H1 (cell line): Measurements from ENCODE around the gene SNRPN. TPM values are rescaled to one million over a fixed set of nuclear protein-coding genes. Genes with fewer than 3 reads are reported as not detected.
"Not testable (repeated sequence)": the region's sequence is repeated elsewhere in the genome, so short reads cannot be mapped to it uniquely, and the experiment has no call there.

Experiments used
- CTCF ChIA-PET: fragments of 300-600 bp; sonication (Branson Sonifier 250); formaldehyde crosslinking; loops from one replicate; lab custom pipeline; 2021; ENCODE audit not compliant: partially characterized antibody; lab: Charles Lee
- POLR2A ChIA-PET: fragments of 300-600 bp; sonication (Branson Sonifier 250); formaldehyde crosslinking; loops from one replicate; lab custom pipeline; 2021; ENCODE audit warnings: inconsistent platforms; ENCODE audit not compliant: partially characterized antibody; lab: Charles Lee
- DNase-seq, 2 experiments: peaks; one replicate each; pipeline versions ENCODE4 v3.0.0 to v3.0.0-alpha.2; 2010 to 2022; ENCODE audit warnings: low spot score in 2 of 2, low read depth in 1 of 2, mixed read lengths in 1 of 2
- FAIRE-seq: peaks from 2 replicates; lab custom pipeline; 2011; peaks lifted over from hg19 to GRCh38; lab: Jason Lieb, UNC
- H2AFZ ChIP-seq: 2 replicates; pipeline ENCODE4 v1.8.1; 2012; ENCODE audit warnings: low read length, inconsistent platforms
- H2AK5ac ChIP-seq: 2 replicates; pipeline ENCODE4 v1.6.1; 2013; ENCODE audit warnings: low read depth, low read length
- H2BK120ac ChIP-seq: replicated peaks from 2 replicates; pipeline ENCODE3; 2013; ENCODE audit warnings: low read depth, low read length, inconsistent platforms
- H2BK12ac ChIP-seq: 2 replicates; pipeline ENCODE4 v1.6.1; 2013; ENCODE audit warnings: low read depth, low read length
- H2BK15ac ChIP-seq: 2 replicates; pipeline ENCODE4 v1.6.1; 2013; ENCODE audit warnings: low read length
- H2BK20ac ChIP-seq: 2 replicates; pipeline ENCODE4 v1.6.1; 2013; ENCODE audit warnings: low read length
- H2BK5ac ChIP-seq: 2 replicates; pipeline ENCODE4 v1.6.1; 2013; ENCODE audit warnings: low read depth, low read length
- H3K14ac ChIP-seq: 2 replicates; pipeline ENCODE4 v1.6.1; 2013; ENCODE audit warnings: inconsistent platforms; ENCODE audit not compliant: insufficient read length
- H3K18ac ChIP-seq: 2 replicates; pipeline ENCODE4 v1.6.1; 2013; ENCODE audit warnings: low read length; ENCODE audit errors: extremely low read depth
- H3K23ac ChIP-seq: 2 replicates; pipeline ENCODE4 v1.6.1; 2013; ENCODE audit warnings: inconsistent platforms; ENCODE audit not compliant: insufficient read length
- H3K23me2 ChIP-seq: 2 replicates; pipeline ENCODE4 v1.6.1; 2013; ENCODE audit warnings: low read depth, low read length
- H3K27ac ChIP-seq: 2 replicates; pipeline ENCODE4 v1.6.1; 2011; ENCODE audit warnings: low read depth, low read length, inconsistent platforms
- H3K27me3 ChIP-seq, 4 experiments: replicated peaks in 1 of 4; 1 replicate in 1 of 4; 2 replicates in 3 of 4; pipeline versions ENCODE4 v1.6.1 to v1.8.1; 2011 to 2013; ENCODE audit warnings: low read length in 3 of 4, mild to moderate bottlenecking in 3 of 4, inconsistent platforms in 2 of 4, mixed read lengths in 2 of 4, moderate library complexity in 1 of 4; ENCODE audit not compliant: control insufficient read depth in 3 of 4, insufficient read depth in 3 of 4; ENCODE audit errors: extremely low read depth in 1 of 4
- H3K36me3 ChIP-seq, 4 experiments: 2 replicates each; pipeline versions ENCODE4 v1.6.1 to v1.8.1; 2011 to 2013; ENCODE audit warnings: mild to moderate bottlenecking in 4 of 4, low read length in 3 of 4, moderate library complexity in 2 of 4, control low read depth in 1 of 4, inconsistent platforms in 1 of 4; ENCODE audit not compliant: insufficient read depth in 4 of 4, control insufficient read depth in 2 of 4
- H3K4ac ChIP-seq: replicated peaks from 2 replicates; pipeline ENCODE3; 2013; ENCODE audit warnings: low read length, low read depth, mixed read lengths, inconsistent platforms; ENCODE audit not compliant: insufficient read length
- H3K4me1 ChIP-seq, 4 experiments: replicated peaks in 1 of 4; 1 replicate in 1 of 4; 2 replicates in 3 of 4; pipeline versions ENCODE4 v1.6.1 to v1.8.1; 2011 to 2013; ENCODE audit warnings: low read length in 3 of 4, inconsistent platforms in 2 of 4, mixed read lengths in 1 of 4; ENCODE audit not compliant: insufficient read depth in 4 of 4, control insufficient read depth in 3 of 4
- H3K4me2 ChIP-seq, 2 experiments: 2 replicates each; pipeline versions ENCODE4 v1.6.1 to v1.8.1; 2011 to 2013; ENCODE audit warnings: low read depth in 2 of 2, low read length in 2 of 2, control low read depth in 1 of 2, inconsistent platforms in 1 of 2, mild to moderate bottlenecking in 1 of 2; ENCODE audit not compliant: insufficient read depth in 1 of 2
- H3K4me3 ChIP-seq, 4 experiments: fragments of 200-600, 300-600 bp in 1 of 4; sonication (generic), shearing (Covaris generic), sonication (Bioruptor Twin) in 1 of 4; 2 replicates each; pipeline versions ENCODE4 v1.5.1 to v1.8.1; 2011 to 2016; ENCODE audit warnings: low read length in 4 of 4, low read depth in 3 of 4, control low read depth in 2 of 4, inconsistent platforms in 2 of 4, mild to moderate bottlenecking in 2 of 4, mixed read lengths in 1 of 4, moderate library complexity in 1 of 4; ENCODE audit not compliant: insufficient read depth in 2 of 4; ENCODE audit errors: extremely low read depth in 1 of 4
- H3K56ac ChIP-seq: replicated peaks from 2 replicates; pipeline ENCODE3; 2013; ENCODE audit warnings: low read depth, mild to moderate bottlenecking, mixed read lengths, low read length, inconsistent platforms; ENCODE audit not compliant: insufficient read length
- H3K79me1 ChIP-seq: 2 replicates; pipeline ENCODE4 v1.6.1; 2013; ENCODE audit warnings: low read depth, low read length, control low read depth
- H3K79me2 ChIP-seq, 2 experiments: 2 replicates each; pipeline versions ENCODE4 v1.6.1 to v1.8.1; 2012 to 2013; ENCODE audit warnings: low read length in 2 of 2, mild to moderate bottlenecking in 2 of 2, inconsistent platforms in 1 of 2; ENCODE audit not compliant: insufficient read depth in 2 of 2, control insufficient read depth in 1 of 2
- H3K9ac ChIP-seq, 4 experiments: replicated peaks in 1 of 4; 1 replicate in 1 of 4; 2 replicates in 3 of 4; pipeline versions ENCODE4 v1.6.1 to v1.8.1; 2011 to 2013; ENCODE audit warnings: low read depth in 3 of 4, low read length in 3 of 4, control low read depth in 2 of 4, mild to moderate bottlenecking in 2 of 4, moderate library complexity in 2 of 4, inconsistent platforms in 1 of 4; ENCODE audit errors: extremely low read depth in 1 of 4
- H3K9me3 ChIP-seq, 2 experiments: 2 replicates each; pipeline versions ENCODE4 v1.6.1 to v1.8.1; 2012 to 2013; ENCODE audit warnings: mild to moderate bottlenecking in 2 of 2, moderate library complexity in 2 of 2, control low read depth in 1 of 2, inconsistent platforms in 1 of 2, low read depth in 1 of 2, low read length in 1 of 2, mixed read lengths in 1 of 2; ENCODE audit not compliant: insufficient read depth in 2 of 2
- H4K20me1 ChIP-seq, 2 experiments: replicated peaks in 1 of 2; 2 replicates each; pipeline versions ENCODE3 to v1.8.1; 2011 to 2013; ENCODE audit warnings: inconsistent platforms in 2 of 2, low read length in 2 of 2, mild to moderate bottlenecking in 1 of 2; ENCODE audit not compliant: insufficient read depth in 2 of 2, control insufficient read depth in 1 of 2
- H4K5ac ChIP-seq: 2 replicates; pipeline ENCODE4 v1.6.1; 2013; ENCODE audit warnings: low read length, low read depth, mixed read lengths, inconsistent platforms; ENCODE audit not compliant: insufficient read length
- H4K8ac ChIP-seq: 2 replicates; pipeline ENCODE4 v1.8.0; 2013; ENCODE audit warnings: mild to moderate bottlenecking, moderate library complexity, low read length, inconsistent platforms; ENCODE audit not compliant: insufficient read depth; ENCODE audit errors: extremely low read depth
- H4K91ac ChIP-seq: replicated peaks from 2 replicates; pipeline ENCODE3; 2013; ENCODE audit warnings: low read length, mixed read lengths, inconsistent platforms; ENCODE audit not compliant: insufficient read length
- POLR2A ChIP-seq, 2 experiments: IDR thresholded peaks; 1 replicate in 1 of 2; 2 replicates in 1 of 2; pipeline ENCODE4 v1.6.1; 2011; ENCODE audit warnings: low read depth in 2 of 2, low read length in 2 of 2, mild to moderate bottlenecking in 2 of 2; ENCODE audit errors: control extremely low read depth in 1 of 2
- POLR2AphosphoS5 ChIP-seq: IDR thresholded peaks from 2 replicates; pipeline ENCODE4 v1.6.1; 2011; ENCODE audit warnings: low read depth, low read length
- WGBS, 2 experiments: shearing (Covaris generic) in 1 of 2; methylation state at CpG; one replicate each; pipeline versions ENCODE4 v1.1.6 to v1.1.7; 2013 to 2015; ENCODE audit warnings: low lambda C conversion rate in 2 of 2, mixed read lengths in 2 of 2, inconsistent platforms in 1 of 2, low coverage in 1 of 2, missing lambda C conversion rate in 1 of 2; ENCODE audit not compliant: insufficient replicate concordance in 2 of 2, insufficient coverage in 1 of 2, insufficient read length in 1 of 2; ENCODE audit errors: extremely low coverage in 1 of 2, missing lambda C conversion rate in 1 of 2; 5-methylcytosine and 5-hydroxymethylcytosine counted together
- polyA plus RNA-seq, 7 experiments: library from polyadenylated mRNA; depleted of rRNA in 3 of 7; stranded (reverse) in 5 of 7; unstranded in 2 of 7; fragments of >200 nt in 5 of 7; fragments of 200-250 nt in 2 of 7; gene quantifications; 1 replicate in 5 of 7; 2 replicates in 1 of 7; 4 replicates in 1 of 7; pipeline versions ENCODE4 v1.2.1 to v1.2.3, GENCODE V29; 2011 to 2013; ENCODE audit warnings: missing spikeins in 2 of 7, mixed read lengths in 2 of 7
- total RNA-seq: library from RNA; stranded (reverse); fragmentation: NEBNext Ultra II Directional; extraction: Animal tissue kit (Norgen Biotek cat#: 25700); gene quantifications from 2 replicates; pipeline ENCODE4 v1.2.1, GENCODE V29; 2021

Gene SNRPN
- total and polyA plus RNA-seq, 2 of the 8 experiments (the other 6 are each of a cell fraction or from before 2014, with no cell fraction given), result 905 to 1,396 TPM

GRCh38 chr15:24972707-24973106 is 17.9 kb downstream of the SNRPN start:
- H3K79me2 ChIP-seq, result peaks cover 0 to 98% of the 10 kb centered on the region in 2 experiments; a peak in 3 of 4 replicates
- H3K9me3 ChIP-seq, H3K56ac ChIP-seq, H3K18ac ChIP-seq, H4K8ac ChIP-seq, H2BK20ac ChIP-seq, H2BK15ac ChIP-seq, FAIRE-seq, H2AFZ ChIP-seq, H2BK120ac ChIP-seq, CTCF ChIA-PET, H3K4me1 ChIP-seq, H3K4ac ChIP-seq, DNase-seq, H2AK5ac ChIP-seq, H3K23me2 ChIP-seq, H3K79me1 ChIP-seq, H3K14ac ChIP-seq, H3K27me3 ChIP-seq, H3K4me3 ChIP-seq, H4K20me1 ChIP-seq, H3K9ac ChIP-seq, H4K5ac ChIP-seq, H4K91ac ChIP-seq, H3K23ac ChIP-seq, H3K27ac ChIP-seq, H2BK5ac ChIP-seq, H3K4me2 ChIP-seq, H2BK12ac ChIP-seq: not testable (repeated sequence)
- POLR2A ChIA-PET, result interaction anchor here (0.7 to 5.6 kb wide), 5 partner anchors 11 to 41 kb away, joined by 3 to 32 read pairs (median 4); no protein-coding TSS in a partner anchor
- TF ChIP-seq POLR2A (IDR thresholded peaks at IDR 0.05; ENCODE audit: control extremely low read depth in 1 of 2, low read depth in 2 of 2, low read length in 2 of 2), result peak; percentile 24 to 31; a peak in 2 of 3 replicates
- peak; percentile 64 for TF ChIP-seq POLR2AphosphoS5
- H3K36me3 ChIP-seq, result peaks cover 15 to 99% (median 51%) of the 10 kb centered on the region in 4 experiments
- 88% methylated on average over 5 of the region's 5 CpGs; no CpG with 5 or more reads in 1 of the 2 experiments for WGBS, 2 experiments
